ENCODE data around the gene PLCL1. TPM values are rescaled to one million over a fixed set of nuclear protein-coding genes. Genes with fewer than 3 reads are reported as not detected.

Gene PLCL1
- total and polyA plus RNA-seq, 2 donors from 2014 or later: 13.6 to 14.7 TPM

DNA sequence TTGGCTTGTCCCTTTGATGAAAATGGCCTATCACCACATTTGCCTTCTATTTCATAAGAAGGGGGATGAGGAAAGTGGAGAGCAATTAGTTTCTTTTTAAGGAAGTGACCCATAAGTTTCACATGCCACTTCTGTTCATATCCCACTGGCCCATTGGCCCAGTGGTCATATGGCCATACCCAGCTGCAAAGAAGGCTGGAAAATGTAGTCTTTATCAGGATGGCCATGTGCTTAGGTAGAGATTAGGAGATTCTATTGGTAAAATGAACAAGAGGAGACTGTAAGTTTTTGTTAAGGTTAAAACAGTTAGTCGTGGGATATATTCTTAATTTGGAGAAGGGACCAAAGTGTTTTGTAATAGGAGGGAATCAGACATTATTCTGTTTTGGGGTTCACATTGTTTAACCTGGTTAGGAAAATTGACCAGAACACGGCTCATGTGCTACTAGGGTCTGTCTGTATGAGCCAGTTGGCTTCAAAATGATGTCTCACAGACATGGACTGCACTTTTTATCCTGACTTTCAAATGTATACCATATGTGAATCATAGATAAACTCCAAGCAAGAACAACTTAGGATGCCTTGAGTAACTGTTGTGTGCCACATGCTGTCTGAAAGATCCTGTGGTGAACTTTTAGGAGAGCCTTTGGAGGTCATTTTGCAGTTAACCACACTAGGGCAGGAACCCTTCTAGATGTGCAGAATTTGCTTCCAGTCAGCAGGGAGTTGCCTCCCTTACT is 17.3 kb downstream of the PLCL1 start:
- Histone ChIP-seq H3K4me3 (ENCODE audit: low read length in 3 of 3) (no peak overlapping the region), H3K36me3 (ENCODE audit: control insufficient read depth in 2 of 3, insufficient read depth in 3 of 3, low read length in 3 of 3) (no peaks in the 10 kb centered on the region), H3K9ac (ENCODE audit: low read length in 3 of 3) (no peak overlapping the region), H3K4me1 (ENCODE audit: control insufficient read depth in 2 of 3, insufficient read depth in 2 of 3, low read depth in 1 of 3, low read length in 3 of 3) (peaks cover 0 to 2% (median 0%) of the 10 kb centered on the region in 3 donors), H3K9me3 (ENCODE audit: control insufficient read depth in 2 of 3, insufficient read depth in 1 of 3, low read length in 3 of 3) (no peaks in the 10 kb centered on the region), H3K27me3 (ENCODE audit: control insufficient read depth, insufficient read depth, low read length) (no peaks in the 10 kb centered on the region), H3K27ac (ENCODE audit: low read depth in 2 of 2, low read length in 2 of 2) (no peak overlapping the region)
- DNase-seq (no peak), FAIRE-seq (no peak)
- intact Hi-C loops (cut with DNase I): no loop called here
- TF ChIP-seq, protein P1, sequence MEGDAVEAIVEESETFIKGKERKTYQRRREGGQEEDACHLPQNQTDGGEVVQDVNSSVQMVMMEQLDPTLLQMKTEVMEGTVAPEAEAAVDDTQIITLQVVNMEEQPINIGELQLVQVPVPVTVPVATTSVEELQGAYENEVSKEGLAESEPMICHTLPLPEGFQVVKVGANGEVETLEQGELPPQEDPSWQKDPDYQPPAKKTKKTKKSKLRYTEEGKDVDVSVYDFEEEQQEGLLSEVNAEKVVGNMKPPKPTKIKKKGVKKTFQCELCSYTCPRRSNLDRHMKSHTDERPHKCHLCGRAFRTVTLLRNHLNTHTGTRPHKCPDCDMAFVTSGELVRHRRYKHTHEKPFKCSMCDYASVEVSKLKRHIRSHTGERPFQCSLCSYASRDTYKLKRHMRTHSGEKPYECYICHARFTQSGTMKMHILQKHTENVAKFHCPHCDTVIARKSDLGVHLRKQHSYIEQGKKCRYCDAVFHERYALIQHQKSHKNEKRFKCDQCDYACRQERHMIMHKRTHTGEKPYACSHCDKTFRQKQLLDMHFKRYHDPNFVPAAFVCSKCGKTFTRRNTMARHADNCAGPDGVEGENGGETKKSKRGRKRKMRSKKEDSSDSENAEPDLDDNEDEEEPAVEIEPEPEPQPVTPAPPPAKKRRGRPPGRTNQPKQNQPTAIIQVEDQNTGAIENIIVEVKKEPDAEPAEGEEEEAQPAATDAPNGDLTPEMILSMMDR (IDR thresholded peaks at IDR 0.05; ENCODE audit: borderline replicate concordance, extremely low read depth, insufficient read depth): no peak

- Histone ChIP-seq H3K36me3 (ENCODE audit: control insufficient read depth in 2 of 3, insufficient read depth in 3 of 3, low read length in 3 of 3) (no peaks in the 10 kb centered on the region), H3K27ac (ENCODE audit: low read depth in 2 of 2, low read length in 2 of 2) (no peak overlapping the region), H3K27me3 (ENCODE audit: control insufficient read depth, insufficient read depth, low read length) (no peaks in the 10 kb centered on the region), H3K9ac (ENCODE audit: low read length in 3 of 3) (no peak overlapping the region), H3K4me3 (ENCODE audit: low read length in 3 of 3) (no peak overlapping the region), H3K4me1 (ENCODE audit: control insufficient read depth in 2 of 3, insufficient read depth in 2 of 3, low read depth in 1 of 3, low read length in 3 of 3) (peaks cover 0 to 2% (median 0%) of the 10 kb centered on the region in 3 donors), H3K9me3 (ENCODE audit: control insufficient read depth in 2 of 3, insufficient read depth in 1 of 3, low read length in 3 of 3) (no peaks in the 10 kb centered on the region)
- FAIRE-seq (no peak), DNase-seq (no peak)
- intact Hi-C loops (cut with DNase I): no loop called here
- TF ChIP-seq, protein P1 (IDR thresholded peaks at IDR 0.05; ENCODE audit: borderline replicate concordance, extremely low read depth, insufficient read depth): no peak
Measured at GRCh38 chr2:197822333-197822732, 17.9 kb downstream of the PLCL1 start.

DNA sequence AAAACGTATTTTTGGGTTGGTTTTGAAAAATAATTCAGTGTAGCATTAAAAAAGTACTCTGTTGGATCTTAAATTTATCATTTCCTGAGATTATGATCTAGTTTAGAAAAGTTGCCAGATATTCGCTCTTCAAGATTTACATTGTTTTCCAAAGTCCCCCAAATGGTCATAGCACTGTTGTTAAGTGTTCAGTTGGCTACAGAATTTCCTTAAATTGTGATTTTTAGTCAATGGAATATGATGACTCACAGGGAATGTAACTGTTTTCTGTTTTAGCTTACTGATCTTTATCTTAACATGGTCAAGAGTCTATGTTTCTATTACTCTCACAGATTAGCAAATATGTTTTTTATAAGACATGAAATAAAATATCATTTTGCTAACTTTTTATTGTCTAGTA is 23.2 kb downstream of the PLCL1 start:
- Histone ChIP-seq H3K36me3 (ENCODE audit: control insufficient read depth in 2 of 3, insufficient read depth in 3 of 3, low read length in 3 of 3) (no peaks in the 10 kb centered on the region), H3K4me3 (ENCODE audit: low read length in 3 of 3) (no peak overlapping the region), H3K27me3 (ENCODE audit: control insufficient read depth, insufficient read depth, low read length) (no peaks in the 10 kb centered on the region), H3K9me3 (ENCODE audit: control insufficient read depth in 2 of 3, insufficient read depth in 1 of 3, low read length in 3 of 3) (no peaks in the 10 kb centered on the region), H3K9ac (ENCODE audit: low read length in 3 of 3) (no peak overlapping the region), H3K27ac (ENCODE audit: low read depth in 2 of 2, low read length in 2 of 2) (no peak overlapping the region), H3K4me1 (ENCODE audit: control insufficient read depth in 2 of 3, insufficient read depth in 2 of 3, low read depth in 1 of 3, low read length in 3 of 3) (no peaks in the 10 kb centered on the region)
- DNase-seq (no peak), FAIRE-seq (peak; percentile 56)
- intact Hi-C loops (cut with DNase I): no loop called here
- TF ChIP-seq, protein P1 (IDR thresholded peaks at IDR 0.05; ENCODE audit: borderline replicate concordance, extremely low read depth, insufficient read depth): no peak

All from kidney (tissue), 14 donors.